Inferior parietal cortex (tissue), 1 donor: ENCODE results near the gene KAZN.
"Not testable (repeated sequence)": the region's sequence is repeated elsewhere in the genome, so short reads cannot be mapped to it uniquely, and the experiment has no call there.

Source experiments
- DNase-seq: peaks from one replicate; pipeline ENCODE4 v3.0.0-alpha.2; 2016; ENCODE audit errors: extremely low spot score

KAZN gene

DNA sequence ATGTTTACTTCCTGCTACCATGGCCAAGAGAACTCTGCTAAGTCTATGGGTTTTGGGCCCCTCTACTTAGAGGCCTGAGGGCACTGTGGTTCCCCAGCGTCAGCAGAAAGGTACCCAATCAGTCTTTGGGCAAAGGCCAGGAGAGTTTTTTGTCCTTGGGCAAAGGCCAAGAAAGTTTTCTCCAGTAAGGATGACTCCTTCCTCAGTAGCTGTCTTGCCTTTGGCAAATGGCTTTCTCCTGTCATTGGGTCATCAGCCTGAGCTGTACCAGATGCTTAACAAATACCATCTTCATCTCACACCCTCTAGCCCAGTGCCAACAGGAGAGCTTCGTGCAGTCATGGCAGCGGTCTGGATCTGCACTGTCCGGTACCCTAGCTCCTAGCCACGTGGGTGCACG lies 355.7 kb downstream of the KAZN start:
- DNase-seq = no peak

DNA sequence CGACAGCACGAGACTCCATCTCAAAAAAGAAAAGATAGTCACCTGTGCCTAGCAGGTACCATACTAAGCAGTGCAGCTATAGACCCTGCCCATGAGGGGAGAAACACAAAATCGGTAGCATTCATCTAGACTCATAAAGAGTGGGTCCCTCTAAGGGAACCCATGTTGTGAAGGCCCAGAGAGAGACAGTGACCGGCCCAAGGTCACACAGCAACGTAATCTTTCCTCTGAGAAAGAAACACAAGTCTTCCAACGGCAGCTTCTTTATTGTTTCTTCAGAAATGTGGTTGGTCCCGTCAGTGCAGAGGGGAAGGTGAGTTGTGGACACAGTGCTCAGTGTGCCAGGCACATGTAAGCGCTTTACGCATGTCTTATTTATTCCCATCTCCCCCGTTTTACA lies 356.4 kb downstream of the KAZN start:
- no peak for DNase-seq

DNA sequence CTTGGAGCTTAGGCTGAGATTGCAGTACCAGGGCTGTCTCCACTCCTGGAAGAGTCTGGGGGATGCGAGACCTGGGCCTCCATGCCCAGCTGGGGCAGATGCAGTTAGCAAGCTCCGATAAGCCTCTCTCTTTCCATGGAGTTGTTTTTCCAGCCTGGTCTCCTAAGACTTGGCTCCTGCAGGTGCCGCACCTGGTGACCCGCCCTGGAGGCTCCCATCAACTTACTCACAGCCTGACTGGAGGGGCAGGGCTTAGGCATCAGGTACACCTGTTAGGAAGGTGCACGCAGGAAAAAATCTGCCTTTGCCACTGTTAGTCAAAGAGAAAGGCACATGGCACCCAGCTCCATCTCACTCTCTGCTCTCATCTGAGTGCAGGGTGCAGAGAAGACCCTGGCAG lies 356.9 kb downstream of the KAZN start:
- DNase-seq = no peak

DNA sequence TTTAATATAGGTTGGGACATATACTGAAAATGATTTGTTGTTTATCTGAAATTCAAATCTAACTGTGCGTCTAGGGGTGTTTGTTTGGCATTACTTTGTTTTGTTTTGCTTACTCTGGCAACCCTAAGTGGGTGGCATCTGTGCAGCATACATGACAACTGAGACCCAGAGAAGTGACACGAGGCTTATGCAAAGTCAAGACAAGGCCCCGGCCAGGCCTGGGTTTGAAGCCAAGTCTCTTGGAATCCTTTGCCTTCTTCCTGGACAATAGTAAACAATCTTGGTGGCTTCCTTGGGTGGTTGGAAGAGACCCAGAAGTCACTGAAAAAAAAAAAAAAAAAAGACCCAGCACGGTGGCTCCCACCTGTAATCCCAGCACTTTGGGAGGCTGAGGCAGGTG lies 357.5 kb downstream of the KAZN start:
- DNase-seq = no peak

DNA sequence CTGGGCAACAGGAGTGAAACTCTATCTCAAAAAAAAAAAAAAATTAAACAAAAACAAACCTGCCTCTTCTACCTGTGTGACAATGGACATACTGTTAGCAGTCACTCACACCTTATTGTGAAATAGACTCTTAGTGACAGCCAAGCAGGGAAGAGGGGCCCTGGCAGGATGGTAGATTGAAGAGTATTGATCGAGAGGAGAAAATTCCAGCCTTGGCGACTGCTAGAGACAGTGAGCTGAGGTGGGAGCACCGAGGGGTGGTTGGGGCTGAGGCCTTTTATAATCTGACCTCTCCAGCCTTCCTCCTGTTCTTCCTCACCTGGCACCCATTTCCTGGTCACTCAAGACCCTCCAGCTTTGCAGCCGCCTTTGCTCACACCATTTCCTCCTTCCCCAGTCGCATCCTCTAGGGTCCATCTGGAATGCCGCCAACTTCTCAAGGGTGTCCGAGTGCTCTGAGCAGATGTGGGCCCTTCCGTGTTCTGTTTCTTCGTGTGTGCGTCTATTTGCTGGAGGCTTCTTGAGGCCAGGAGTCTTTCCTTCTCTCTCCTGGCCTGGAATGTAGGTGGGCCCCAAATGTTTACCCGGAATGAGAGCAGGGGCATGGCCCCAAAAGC lies 358.2 kb downstream of the KAZN start:
- no peak for DNase-seq

DNA sequence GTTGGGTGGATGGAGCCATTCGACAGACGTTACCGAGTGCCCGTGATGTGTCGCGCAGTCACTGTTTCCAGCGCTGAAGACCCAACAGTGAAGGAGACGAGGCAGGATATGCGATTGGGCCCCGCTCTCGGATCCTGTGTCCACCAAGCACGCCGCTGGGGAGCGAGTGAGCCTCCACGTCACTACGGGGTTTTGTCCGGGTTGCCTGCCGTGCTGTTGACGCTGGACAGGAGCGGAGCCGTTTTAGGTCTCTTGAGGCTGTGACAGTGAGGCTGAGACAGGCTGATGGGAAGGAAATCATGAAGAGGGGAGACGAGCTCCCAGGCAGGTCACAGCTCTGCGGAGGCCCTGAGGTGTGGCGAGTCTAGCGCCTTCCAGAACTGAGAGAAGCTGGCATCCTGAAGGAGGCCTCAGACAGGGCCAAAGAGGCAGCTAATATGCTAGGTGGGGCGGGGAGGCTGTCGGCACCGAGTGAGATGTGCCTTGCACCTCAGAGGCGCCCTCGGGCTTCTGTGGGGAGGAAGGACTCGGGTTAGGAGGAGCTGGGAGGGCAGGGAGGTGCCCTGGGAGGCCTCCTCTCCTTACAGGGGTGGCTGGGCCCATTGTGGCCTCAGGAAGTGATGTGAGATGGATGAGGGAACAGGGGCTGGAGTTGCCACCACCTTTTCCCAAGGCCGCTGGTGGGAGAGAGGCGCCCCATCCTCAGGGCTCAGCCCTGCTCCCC lies 359.1 kb downstream of the KAZN start:
- no peak for DNase-seq

DNA sequence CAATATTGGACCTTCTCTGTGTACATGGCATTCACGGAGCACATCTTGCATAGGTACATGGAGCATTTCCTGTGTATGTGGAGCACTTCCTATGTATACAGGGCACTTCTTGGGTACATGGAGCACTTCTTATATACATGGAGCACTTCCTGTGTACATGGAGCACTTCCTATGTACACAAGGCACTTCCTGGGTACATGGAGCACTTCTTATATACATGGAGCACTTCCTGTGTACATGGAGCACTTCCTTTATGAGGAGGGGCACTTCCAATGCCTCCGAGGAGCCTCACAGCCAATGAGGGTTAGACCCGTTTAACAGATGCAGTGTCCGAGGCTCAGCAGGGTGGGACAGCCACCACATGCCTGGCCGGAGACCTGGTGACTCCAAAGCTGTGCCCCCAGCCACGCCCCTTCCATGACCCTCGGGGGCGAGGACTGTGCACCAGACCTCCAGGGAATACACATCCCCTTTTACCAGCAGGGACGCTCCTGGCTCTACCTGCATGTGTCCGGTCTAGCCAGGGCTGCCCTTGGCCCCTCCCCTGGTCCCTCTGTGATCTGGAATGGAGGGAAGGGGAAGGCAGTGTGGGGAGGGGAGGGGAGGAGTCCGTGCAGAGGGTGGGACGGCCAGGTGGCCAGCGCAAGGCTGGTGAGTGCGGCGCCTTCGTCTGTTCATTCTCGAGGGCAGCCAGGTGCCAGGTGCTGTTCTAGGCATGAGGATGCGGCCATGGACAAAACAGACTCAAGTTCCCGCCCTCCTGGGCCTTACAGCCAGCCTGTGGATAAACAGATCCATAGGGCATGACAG lies 360.0 kb downstream of the KAZN start:
- no peak for DNase-seq

DNA sequence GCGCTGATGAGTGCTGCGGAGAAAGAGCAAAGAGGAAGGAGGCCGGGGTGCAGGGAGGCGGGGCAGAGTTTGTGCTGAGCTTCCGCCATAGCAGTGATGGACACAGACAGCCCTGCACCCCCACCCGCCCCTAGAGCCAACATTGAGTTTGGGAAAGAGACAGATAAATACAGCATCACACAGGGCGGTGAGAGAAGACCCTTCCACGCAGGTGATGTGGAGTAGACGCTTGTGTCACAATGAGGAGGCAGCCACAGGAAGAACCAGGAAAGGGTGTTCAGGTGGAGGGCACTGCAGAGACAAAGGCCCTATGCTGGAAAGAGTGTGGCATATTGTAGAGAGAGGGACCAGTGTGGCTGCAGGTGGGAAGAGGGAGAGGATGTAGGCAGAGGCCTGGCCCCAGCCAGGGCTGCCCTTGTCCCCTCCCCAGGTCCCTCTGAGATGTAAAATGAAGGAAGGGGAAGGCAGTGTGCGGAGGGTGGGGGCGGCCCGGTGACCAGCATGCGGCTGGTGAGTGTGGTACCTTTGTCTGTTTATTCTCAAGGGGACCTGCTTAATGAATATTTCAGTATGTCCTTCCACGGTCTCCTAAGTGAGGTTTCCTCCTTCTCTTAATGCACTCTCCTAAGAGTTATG lies 360.7 kb downstream of the KAZN start:
- no peak for DNase-seq

DNA sequence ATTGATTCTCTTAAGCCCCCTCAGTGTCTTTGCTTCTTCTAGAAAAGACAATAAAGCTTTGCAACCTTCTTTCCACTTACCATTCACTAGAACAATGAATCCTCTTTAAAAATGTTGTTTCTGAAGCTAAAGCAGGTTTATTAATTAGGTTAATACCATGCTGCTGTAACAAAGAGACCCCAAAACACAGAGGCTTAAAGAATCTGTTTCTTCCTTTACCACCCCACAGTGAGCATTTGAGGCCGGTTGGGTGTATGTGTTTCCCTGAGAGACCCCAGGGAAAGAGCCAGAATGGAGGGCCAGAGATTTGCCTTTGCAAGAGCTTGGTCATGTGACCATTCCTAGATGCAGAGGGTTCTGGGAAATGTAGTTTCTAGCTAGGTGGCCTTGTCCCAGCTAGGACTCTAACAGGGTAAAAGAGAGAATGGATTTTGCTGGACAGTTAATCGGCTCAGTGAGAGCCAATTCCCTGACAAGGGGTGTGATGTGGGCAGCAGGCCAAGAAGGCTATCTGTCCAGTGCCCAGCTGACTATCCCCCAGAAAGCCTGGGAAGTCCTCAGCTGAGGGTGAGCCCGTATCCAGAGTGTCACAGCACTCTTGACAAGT lies 363.3 kb downstream of the KAZN start:
- no peak for DNase-seq

DNA sequence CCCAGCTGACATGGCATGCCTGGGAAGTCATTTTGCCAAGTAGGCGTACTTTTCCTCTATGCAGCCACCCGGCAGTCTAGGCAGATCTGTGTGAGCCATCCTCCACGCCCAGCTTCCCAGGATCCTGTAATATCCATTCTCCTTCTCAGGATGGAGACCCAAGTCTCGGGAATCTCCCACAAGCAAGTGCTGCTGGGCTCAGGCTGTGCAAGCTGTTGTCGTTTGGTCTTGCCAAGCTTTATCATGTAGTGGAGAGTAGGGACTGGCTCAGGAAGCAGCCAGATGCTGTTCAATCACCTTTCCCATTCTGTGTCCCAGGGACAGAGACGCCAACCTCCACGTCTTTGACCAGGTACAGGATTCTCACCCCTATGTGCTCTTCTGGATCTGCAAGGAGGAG lies 363.9 kb downstream of the KAZN start:
- no peak for DNase-seq

DNA sequence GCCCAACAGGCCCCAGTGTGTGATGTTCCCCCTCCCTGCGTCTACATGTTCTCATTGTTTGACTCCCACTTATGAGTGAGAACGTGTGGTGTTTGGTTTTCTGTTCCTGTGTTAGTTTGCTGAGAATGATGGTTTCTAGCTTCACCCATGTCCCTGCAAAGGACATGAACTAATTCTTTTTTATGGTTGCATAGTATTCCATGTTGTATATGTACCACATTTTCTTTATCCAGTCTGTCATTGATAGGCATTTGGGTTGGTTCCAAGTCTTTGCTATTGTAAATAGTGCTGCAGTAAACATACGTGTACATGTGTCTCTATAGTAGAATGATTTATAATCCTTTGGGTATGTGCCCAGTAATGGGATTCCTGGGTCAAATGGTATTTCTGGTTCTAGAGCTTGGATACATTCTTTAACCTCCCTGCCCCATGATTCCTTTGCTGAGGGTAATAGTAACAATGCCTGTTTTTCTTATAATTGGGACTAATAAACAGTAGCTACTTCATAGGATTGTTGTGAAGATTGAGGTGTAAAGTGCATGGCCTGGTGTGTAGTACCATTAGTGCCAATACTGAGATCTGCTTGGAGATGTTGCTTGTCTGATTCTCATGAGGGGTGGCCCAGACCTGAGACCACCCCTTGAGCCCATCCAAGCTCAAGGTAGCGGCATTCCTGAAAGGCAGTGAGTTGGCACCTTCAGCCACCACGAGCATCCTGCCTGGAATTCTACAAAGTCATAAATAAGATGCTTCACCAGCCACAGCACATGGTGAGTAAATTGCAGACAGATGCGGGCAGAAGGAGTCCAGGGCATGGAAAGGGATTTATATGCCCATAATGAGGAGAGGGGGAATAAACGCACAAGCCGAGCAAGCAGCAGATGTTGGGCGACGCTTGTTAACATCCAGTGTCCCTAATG lies 365.6 kb downstream of the KAZN start:
- not testable (repeated sequence) for DNase-seq

DNA sequence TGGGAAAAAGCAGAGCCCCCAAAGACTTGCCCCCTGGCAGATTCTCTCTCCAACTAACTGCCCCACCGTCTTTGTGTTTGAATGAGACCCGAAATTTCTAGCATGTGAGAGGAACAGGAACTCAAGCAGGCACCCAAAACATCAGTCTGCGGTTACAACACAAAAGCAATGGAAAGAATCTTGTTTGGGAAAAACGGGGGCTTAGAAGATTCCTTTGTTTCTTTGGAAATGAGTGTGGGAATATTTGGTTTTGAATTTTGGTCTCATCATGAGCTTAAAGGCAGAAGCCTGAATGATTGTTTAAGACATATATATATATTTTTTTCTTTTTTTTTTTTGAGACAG lies 366.2 kb downstream of the KAZN start:
- DNase-seq = no peak

DNA sequence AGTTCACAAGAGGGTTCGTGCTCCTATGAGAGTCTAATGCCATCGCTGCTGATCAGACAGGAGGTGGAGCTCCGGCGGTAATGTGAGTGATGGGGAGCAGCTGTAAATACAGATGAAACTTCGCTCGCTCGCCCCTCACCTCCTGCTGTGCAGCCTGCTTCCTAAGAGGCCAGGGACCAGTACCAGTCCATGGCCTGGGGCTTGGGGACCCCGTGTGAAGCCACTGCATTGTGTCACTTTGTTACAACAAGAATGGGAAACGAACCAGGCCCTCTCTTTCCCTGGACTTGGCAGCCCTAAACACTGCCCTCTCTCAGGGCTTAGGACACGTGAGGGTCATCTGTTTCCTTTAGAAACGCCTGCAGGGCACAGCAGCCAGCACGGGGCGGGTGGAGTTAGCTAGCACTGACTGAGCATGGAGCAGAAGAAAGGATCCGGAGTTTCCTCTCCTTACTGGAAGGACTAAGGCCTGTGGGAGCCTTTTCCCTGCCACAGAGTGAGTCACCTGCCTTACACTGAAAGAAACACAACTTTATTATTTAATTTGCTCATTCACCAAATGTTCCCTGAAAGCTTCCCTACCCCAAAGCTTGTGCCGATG lies 369.9 kb downstream of the KAZN start:
- DNase-seq = peak; percentile 64

DNA sequence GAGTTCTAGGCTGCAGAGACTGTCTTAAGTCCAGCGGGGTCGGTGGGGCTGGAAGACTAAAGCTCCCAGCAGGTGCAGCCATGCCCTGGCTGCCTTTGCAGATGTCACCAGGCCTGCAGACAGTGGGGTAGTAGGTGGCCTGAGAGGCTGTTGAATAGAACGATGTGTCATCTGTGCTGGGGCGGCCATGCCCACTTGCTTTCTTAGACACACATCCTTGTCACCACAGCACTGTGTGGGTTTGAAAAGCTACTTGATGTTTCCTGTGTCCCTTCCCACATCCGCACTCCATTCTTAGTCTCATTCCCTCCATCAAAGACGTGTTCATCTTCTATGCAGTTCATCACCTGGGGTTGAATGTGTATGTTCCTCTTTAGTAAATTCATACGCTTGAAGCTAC lies 370.5 kb downstream of the KAZN start:
- no peak for DNase-seq

DNA sequence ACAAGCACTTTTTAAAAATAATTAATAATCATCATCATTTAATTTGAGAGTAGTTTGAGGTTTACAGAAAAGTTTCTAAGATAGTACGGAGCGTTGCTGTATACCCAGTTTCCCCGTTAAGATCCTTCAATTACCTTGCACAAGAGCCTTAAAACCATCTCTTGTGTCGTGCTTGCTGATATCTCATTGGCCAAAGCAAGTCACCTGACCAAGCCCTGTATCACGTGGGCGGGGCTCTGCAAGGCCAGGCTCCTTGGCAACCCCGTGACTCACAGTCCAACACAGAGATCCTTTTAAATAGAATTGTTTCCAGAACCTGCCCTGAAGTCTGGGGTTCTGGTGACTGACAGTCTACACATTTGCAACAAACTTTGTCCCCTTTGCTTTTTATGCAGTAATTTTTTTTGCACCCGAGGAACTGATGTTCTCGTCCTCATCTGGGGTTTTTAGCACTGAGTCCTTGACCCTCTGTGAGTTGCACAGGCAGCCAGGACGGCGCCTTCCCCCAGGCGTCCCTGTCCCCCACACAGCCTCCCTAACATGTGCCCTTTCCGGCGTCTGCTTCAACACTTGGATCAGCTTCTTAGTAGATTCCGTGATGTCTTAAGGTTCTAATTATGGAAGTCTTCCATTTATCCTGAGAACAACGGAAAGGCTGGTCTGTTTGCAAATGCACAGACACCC lies 371.8 kb downstream of the KAZN start:
- peak; percentile 58 for DNase-seq

DNA sequence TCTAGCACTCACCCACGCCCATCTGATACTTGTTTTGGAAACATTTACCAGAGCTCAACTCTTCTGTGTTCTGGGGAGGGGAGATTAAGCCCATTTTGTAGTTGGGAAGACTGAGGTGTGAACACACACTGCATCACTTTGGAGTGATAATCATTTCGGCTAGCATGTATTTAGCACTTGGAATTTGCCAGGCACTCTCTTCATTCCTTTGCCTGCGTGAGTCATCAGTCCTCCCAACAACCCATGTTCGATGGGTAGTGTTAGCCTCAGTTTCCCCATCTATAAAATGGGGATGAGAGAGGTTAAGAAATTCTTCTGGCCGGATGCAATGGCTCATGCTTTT lies 372.3 kb downstream of the KAZN start:
- DNase-seq = no peak

DNA sequence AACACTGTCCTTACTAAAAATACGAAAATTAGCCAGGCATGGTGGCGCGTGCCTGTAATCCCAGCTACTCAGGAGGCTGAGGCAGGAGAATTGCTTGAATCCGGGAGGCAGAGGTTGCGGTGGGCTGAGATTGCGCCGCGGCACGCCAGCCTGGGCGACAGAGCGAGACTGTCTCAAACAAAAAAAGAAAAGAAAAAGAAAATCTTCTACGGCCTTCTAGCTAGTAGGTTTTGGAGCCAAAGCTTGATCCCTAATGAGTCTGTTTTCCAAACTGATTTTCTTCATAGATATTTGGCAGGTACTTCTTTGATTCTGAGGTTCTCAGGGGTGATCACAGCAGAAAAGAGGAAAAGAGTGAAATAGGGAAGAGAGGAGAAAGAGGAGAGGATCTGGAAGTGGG lies 372.7 kb downstream of the KAZN start:
- DNase-seq = no peak

DNA sequence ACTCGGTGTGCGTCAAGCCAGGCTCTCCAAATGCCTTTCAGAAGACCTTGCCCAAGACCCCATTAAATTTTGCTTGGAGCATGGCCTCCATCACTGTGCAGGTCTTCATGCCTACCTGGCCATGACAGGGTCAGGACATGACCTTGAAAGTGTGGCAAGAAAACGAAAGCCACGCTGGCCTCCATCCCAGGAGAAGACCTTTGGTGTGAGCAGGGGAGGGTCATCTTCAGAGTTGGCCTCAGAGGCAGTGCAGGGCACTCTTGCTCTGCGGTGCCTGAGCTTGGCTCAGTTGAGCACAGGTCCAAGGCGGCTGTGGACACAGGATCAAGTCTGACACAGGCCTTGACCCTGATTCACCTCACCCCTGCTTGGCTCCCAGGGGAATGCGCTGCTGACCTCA lies 373.6 kb downstream of the KAZN start:
- DNase-seq = no peak

DNA sequence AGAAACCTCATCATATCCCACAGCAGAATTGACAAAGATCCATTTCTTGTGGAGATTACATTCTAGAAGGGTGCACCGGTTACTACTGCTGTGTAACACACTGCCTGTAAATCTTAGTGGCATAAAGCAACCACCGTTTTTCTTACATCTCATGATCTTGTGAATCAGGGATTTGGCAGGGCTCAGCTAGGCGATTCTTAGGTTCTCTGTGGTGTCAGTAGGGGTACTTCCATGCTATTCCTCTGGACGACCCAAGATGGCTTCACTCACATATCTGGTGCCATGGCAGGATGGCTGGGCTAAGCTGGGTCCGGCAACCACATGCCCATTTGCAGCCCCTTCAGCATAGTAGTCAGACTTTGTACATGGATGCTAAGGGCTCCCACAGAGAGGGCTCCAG lies 375.3 kb downstream of the KAZN start:
- no peak for DNase-seq

DNA sequence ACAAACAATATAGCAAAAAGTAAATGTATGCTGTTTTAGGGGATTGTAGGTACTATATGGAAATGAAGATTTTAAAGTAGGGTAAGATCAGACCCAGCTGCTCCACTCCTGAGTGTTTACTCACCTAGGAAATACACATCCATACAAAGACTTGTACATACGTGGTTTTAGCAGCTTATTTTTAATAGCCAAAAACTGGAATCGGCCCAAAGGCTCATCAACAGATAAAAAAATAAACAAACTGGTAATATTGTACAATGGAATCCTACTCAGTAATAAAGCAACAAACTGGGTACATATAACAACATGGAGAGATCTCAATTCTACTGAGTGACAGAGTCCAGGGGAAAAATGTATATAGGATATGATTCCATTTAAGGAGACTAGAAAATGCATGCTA lies 375.9 kb downstream of the KAZN start:
- no peak for DNase-seq
